NCI-H1092 (cell line): ENCODE data around the gene ZNF827.
"Not testable (repeated sequence)": the region's sequence is repeated elsewhere in the genome, so short reads cannot be mapped to it uniquely, and the experiment has no call there.

Source experiments
- DNase-seq: peaks from one replicate; lab custom pipeline; 2025; lab: John Stamatoyannopoulos, UW

ZNF827 gene

DNA sequence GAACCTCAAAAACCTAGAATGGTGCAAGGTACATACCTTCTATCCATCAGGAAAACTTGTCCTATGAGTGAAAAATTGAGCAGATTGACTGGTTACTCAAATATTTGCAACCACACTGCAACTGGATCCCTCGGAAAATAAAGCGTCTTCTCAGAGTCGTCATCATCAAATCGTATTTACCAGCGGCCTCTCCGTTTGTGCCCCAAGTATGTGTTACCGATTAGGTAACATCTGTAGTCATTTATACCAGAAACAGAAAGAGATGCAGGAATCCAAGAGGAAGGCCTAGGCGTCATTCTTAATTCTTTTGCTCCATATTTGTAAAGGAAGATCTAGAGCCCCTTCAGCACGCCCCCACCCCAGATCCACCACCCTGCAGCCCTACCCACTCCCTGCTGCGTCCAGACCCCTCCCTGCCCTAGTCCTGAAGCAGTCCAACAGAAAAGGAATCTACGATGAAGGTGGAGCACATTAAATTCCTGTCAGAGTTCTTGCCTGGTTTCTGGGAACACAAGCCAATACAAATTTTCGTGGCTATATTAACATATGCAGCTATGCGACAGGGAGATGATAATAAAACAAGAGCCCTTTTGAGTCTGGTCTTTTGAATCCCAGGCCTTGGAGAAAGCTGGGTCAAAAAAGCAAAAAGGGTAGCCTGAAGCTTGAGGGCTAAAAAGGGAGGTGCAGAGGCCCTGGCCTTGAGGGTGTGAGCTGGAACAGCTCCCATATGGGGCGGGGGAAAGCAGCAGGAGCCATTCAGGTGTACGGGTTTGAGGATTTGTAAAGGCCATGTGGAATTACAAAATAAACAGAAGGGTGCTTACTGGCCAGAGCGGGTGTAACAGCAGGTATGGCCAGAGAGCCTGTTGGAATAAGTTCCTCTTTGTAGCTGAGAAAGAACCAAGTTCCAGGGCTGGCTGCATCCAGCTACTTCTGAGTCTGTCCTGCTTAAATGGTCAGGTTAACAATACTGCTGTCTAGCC, 77.0 kb downstream of the ZNF827 start:
- DNase-seq: no peak

DNA sequence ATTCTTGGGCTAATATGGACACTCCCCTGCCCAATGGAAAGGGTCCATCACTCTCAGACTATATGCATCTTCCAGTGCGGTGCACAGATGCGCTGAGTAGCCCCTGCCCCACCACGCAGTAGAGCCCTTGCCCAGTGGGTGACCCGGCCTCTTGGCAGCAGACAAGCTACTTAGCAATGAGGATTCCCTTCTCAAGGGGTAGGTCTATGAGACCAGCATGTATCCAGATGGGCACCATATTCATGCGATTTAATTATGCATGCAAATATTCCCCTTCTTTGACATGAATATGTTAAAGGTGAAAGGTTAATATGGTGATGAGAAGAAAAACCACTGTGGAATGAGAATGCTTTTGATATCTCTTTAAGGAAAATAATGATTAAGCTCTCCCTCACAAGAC, 77.7 kb downstream of the ZNF827 start:
- DNase-seq: no peak

DNA sequence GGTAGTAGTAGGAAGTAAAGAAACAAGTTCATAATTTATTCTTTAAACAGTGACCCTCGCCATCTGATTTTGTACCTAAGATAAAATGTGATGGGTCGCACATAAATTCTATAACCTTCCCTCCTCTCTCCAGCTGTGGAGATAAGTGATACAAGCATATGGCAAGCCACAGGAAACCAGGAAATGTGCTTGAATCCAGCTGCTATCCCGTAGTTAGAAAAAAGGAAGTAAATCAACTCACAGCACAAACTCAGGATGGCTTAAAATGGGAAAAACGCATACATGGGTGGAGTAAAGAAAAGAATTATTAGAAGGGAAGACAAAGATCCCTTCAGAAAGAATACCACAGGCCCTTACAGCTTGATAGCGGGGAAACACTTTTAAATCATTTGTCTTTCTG, 78.2 kb downstream of the ZNF827 start:
- DNase-seq: no peak

DNA sequence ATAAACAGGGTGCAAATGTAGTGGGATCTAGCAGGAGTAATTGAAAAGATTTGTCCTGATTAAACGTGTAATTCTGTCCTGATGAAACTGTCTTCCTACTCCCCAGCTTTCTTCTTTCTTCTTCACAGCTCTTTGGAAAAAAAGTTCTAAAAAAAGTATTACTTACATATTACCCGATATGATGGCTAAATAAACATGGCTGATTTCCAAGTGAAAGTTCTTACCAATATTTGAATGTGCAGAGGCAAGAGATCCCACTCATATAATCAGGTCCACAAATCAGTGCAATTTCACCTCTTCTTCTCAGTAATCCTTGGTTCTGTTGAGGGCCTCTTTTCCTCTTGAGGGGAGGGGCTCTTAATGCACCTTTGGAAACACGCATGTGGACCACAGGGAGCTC, 78.7 kb downstream of the ZNF827 start:
- no peak for DNase-seq

DNA sequence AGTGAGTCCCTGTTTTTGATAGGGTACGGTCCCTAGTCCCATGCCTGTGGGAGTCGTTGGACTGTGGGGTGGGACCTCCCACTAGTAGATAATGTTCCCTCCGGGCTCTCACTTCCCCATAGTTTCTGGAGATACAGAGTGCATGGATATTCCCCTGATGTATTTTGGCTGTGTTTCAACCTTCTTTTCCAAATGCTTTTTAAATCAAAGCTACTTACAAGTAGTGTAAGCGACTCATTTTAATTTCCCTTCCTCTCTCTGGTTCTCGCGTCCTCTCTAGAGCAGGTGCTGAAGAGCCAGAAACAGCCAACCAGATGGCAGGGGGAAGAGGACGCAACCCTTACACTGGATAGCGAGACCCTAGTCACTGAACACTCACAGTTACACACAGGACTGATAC, 79.2 kb downstream of the ZNF827 start:
- DNase-seq: no peak

DNA sequence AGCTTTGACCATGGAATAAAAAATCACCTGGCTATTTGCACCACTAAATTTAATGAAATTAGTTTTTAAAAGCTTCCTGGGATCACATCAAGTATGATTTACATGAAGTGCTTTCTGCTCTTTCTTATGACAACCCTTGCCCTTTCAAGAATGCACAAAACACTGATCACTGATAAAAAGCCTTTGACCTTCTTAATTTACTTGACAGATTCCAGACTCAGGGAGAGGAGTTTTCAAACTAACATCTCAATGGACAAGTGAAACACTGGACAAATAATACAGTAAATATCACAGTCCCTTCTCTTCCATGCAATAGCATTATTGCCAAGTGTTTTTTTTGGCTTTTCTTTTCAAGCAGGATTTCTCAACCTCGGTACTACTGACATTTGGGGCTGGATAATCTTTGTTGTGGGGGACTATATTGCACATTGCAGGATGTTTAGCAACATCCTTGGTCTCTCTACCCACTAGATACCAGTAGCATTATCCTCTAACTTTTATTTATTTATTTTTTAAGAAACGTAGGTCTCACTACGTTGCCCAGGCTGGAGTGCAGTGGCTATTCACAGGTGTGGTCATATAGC, 86.3 kb downstream of the ZNF827 start:
- no peak for DNase-seq

DNA sequence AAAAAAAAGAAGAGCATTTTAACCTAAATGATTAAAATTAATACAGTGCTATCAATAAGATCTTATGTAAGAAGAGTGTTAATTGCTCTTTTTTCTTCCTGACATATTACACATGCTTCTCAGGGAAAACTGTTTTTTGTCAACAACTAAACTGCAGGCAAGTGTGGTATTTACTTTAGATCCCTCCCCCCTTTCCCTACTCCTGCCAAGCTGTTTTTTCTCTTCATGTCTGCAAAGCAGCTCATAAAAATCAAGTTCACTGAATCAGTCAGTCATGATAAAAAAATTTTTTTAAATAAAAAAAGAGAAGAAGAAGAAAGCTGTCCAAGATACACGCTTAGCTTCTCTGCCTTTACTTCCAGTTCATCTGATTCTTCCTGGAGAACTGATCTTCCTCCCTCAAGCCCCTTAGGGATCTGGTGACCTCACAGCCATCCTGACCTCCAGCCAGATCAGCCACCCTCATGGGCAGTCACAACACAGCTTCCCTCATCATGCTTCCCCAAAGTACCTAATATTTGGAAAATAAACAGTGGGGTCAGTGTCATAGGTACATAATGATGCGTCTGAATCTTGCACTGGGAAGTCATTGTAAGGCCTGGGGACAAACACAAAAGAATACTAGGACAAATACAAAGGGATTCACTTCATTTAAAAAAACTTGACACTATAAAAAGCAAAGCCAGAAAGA, 87.0 kb downstream of the ZNF827 start:
- DNase-seq: no peak

DNA sequence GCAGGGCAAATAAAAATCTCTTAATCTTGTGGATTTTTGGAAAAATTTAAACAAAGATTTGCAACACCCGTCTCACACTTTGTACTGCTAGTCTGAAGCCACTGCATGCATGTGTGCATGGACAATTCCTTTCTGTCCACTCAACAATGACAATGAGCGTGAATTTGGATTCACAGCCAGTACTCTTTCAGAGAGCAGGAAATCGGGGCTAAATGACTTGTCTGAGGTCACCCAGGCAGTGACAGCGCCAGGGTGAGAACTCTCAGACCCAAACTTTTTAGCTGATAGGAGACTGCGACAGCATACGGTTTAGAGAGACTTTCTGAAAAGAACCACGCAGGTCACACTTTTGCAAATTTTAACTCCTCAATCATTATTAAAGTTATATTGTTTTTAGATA, 90.9 kb downstream of the ZNF827 start:
- no peak for DNase-seq

DNA sequence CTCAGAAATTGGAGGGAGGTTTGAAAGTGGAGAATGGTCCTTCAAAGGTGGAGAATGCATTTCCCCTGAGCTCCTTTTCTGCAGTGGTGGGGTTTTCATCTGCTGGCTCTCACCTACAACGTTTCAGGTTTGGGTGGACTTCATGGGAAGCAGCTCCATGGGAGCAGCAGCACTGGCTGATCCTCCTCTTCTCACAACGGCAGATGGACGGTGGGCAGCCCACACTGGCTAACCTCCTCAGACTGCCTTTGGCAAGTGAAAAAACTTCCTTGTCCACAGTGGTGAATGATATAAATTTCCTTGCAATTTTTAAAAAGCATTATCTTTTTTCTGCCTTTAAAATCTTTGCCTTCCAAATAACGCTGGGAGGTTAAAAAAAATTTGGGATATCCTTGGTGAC, 93.5 kb downstream of the ZNF827 start:
- DNase-seq: no peak

DNA sequence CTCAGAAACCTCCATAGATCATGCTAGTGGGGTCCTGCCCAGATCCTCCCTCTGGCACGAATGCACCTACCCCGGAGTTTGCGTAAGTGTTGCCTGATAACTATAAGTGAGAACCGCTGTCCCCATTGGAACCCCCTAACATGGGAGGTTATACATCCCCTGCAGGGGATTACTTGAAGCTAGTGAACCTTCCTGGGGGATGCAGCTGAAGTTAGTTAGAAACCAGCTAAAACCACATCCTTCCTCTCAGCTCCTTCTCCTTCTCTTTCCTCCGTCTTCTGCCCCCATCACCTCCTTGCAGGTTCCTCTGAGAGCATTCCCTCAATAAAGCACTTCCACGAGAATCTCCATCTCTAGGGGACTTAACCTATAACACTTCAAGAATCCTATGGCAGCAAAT, 95.0 kb downstream of the ZNF827 start:
- no peak for DNase-seq

DNA sequence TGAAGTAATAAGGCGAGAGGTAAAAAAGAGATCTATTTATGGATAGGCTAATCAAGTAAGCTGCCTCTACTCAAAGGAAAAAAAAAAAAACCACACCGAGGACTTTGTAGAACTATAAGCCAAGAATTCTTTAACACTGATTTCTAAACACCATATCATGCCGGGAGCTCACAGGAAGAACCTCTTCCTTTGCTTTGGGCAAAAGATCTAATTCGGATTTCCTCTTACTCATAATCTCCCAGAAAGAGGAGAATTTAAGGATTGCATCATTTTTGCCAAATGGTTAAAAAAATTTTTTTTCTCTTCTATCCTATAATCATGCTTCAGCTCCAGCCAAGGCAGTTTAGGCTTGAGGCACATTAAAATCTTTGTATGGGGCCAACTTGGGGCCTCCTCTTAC, 95.5 kb downstream of the ZNF827 start:
- no peak for DNase-seq

DNA sequence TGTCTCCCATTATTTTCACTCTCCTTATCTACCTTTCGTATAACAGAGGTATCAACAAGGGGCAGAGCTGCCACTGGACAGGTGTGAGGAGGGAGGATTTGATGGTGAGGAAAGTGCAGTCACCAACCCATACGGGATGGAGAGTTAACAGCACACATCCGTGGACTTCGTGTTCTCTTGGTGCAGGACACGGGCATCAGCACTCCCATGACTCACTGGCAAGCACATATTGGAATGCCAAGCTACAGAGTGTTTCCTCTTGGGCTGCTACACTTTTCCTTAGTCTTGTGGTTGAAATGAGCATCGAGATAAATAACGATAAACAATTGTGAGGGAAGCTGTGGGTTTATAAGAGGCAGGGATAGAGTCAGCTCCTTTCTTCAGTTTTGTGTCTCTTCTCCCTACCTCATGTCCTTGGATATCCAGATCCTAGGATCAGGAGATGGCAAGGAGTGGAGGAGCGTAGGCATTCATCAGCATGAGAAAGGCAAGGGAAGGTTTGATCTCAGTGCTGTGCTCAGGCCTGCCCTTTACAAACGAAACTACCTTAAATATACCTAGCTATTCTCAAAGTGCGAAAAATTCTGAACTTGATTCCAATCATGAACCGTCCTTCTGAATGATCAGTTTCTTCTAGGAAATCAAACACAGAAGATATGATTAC, 96.3 kb downstream of the ZNF827 start:
- no peak for DNase-seq

DNA sequence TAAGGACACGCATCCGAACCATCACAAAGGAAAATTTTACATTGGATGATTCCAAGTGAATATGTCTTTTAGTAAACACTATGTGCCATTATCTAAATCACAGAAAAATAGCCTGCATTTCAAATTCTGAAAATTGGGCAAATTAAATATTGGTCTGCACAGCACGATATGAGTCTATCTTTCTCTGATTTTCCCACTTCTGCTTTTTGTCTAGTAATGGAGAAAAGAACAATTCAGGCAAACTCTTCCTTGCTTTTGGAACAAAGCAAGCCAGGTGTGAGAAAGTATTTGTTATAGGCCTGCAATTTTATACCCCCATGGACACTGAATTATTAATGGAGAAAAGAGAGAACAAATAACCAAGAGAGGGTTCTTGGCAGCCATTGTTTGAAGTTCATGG, 97.8 kb downstream of the ZNF827 start:
- DNase-seq: no peak

DNA sequence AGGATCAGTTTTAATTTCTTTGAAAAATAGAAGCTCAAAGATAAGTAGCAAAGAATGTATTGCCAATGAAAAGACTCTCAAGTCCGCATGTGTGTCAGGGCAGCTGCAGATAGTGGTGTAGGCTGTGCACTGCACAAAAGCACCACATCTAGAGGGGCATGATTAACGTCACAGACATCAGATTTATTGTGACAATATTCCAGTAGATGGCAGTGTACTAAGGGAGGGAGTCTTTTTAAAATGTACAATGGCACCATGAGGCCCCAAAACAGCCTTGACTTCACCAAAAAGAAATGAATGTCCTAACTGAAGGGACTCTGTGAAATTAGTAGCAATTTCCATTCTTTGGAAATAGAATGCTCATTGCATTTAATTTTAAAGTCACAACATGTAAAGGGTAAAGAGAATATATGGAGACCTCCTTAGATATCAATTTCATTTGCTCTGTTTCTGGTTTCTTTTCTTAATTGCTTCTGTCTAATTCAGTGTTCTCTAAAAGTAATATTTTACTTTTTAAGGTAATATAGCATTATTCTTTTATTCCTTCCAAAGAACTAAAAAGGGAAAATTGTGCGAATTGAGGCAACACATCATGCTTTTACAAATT, 98.4 kb downstream of the ZNF827 start:
- DNase-seq: peak; percentile 9

DNA sequence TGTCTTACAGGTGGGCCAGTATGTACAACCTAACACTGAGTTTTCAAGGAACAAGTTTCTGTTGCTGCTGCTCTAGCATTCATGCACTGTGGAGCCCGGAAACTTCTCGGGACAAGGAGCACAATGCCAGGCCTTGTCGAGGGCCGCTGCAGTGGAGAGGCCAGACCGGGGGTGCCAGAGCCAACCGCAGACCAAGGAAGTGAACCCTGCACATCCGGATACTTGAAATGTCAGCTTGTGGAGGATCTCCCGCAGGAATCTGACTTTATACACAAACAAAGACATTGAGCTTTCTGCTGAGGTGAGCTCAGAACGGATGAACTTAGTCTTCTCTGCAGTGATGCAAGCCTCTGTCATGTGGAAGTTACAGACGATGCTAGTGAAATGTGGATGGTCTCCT, 99.5 kb downstream of the ZNF827 start:
- no peak for DNase-seq

DNA sequence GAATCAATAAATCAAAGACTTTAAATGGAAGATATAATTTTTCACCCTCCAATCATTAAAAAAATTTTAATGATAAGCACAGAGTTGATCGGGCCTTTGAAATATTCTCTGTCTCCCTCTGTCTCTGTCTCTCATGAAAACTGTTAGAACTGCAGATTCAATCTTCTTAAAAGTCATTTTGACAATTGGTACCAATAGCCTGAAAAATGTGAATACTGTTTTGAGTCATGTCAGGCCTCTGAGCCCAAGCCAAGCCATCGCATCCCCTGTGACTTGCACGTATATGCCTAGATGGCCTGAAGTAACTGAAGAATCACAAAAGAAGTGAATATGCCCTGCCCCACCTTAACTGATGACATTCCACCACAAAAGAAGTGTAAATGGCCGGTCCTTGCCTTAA, 106.2 kb downstream of the ZNF827 start:
- DNase-seq: not testable (repeated sequence)

DNA sequence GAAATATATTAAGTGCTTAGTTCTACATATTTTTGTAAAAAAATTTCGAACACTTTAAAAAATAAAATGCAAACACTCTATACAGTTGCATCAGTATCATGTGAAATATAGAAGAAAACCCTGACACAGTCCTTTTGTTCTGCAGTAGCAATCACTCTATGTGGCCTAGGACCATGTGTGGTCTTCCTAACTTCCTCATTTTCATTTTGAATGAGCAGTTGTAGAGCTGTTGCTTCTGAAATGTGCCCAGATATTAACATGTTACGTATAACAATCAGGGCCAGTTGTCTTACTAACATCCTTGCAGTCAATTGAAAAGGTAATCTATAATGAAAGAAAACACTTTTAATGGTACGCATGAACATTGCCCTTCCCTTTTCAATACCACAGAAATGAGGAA, 107.9 kb downstream of the ZNF827 start:
- DNase-seq: no peak

DNA sequence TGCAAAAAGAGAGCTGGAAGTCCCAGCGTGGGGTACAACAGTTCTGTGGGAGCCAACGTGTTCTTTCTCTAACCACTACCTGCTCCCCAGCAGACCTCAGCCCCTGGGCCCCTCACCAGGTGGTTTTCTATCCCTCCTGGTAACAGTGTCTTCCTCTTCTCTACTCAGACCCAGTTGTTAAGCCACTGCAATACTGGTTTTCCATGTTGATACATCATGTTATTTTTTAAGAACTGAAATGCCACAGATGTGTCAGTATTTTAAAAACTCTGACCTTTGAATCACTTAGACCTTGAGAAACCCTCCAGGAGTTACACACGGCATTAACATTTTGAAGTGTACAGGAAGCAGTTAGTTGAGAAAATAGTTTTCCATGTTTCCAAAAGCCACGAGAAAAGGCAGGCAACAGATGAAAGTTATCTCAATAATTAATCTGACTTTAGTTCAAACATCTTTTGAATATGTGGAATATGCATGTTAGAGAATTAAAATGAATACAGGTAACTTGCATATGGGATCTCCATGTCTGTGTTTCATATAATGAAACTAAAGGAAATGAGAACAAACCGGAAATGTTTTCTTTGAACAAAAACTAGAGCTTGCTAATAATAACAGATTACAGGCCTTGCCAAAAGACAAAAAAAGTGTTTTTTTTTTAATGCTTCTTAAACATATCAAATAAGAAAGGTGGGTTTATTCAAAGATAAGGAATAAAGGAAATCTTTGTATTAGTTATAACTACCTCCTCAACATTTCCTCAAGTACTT, 108.8 kb downstream of the ZNF827 start:
- no peak for DNase-seq

DNA sequence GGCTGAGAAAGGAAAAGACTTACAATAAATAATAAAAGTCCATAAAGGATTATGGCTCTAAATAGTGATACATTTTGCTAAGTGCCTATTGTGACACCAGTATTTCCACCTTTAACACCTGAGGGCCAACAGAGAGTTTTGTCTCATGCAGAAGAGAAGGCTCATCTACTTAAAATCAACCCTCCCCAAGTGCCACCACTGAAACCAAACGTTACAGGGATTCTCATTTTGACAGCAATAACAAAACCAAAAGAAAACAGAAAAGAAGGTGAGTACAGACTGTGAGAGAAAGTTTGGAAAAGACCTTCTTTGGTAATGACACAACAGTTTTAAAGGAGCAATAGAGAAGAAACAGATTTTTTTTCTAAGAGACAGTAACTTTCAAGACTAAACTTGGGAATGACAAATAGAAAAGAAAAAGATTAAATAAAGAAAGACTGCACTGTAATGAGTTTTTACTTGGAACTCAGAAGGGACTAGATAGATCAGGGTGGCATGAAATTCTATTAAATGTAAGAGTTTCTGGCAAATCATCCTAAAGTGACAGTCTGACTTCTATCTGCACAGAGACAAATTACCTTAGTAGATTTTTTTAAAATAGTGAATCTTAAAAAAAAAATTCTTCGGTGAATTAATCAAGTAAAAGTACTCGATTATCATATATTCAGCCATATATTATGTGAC, 109.7 kb downstream of the ZNF827 start:
- no peak for DNase-seq

DNA sequence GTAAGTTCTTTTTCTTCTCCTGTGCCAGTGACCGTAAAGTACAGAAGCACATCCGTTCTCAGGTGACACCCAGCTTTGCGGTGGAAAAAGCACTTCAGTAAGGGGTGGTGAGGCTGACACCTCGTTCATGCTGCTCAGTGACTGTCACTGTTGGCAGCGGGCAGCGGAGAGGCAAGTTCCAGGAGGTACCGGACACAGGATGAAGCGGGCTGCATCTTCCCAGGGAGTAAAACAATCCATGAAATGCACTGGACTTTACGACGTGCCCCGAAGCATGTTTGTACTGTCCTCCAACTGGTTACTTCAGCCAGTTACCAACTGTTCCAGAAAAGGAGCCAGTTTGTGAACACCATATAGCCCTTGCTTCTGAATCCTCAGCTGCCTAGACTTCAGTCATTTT, 110.7 kb downstream of the ZNF827 start:
- no peak for DNase-seq

DNA sequence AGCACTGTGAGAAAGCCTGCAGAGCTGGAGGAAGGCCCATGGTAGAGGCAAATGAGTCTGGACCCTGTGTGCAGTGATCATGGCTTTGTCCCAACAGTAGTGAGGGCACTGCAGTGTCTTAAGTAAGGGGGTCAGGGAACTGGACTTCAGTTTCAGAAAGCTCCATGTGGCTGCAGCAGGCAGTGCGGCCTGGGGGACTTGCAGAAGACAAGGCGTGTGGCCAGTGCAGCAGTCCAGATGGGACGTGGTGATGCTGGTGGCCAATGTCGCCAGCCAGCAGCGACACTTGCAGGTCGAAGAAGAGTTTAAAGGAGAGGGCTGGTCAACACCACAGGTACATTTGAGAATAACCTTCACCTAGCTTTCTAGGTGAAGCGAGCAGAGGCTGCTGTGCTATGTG, 113.4 kb downstream of the ZNF827 start:
- no peak for DNase-seq
